ENCODE data around the gene FICD.
"Not testable (repeated sequence)": the region's sequence is repeated elsewhere in the genome, so short reads cannot be mapped to it uniquely, and the experiment has no call there.

Gene FICD

DNA sequence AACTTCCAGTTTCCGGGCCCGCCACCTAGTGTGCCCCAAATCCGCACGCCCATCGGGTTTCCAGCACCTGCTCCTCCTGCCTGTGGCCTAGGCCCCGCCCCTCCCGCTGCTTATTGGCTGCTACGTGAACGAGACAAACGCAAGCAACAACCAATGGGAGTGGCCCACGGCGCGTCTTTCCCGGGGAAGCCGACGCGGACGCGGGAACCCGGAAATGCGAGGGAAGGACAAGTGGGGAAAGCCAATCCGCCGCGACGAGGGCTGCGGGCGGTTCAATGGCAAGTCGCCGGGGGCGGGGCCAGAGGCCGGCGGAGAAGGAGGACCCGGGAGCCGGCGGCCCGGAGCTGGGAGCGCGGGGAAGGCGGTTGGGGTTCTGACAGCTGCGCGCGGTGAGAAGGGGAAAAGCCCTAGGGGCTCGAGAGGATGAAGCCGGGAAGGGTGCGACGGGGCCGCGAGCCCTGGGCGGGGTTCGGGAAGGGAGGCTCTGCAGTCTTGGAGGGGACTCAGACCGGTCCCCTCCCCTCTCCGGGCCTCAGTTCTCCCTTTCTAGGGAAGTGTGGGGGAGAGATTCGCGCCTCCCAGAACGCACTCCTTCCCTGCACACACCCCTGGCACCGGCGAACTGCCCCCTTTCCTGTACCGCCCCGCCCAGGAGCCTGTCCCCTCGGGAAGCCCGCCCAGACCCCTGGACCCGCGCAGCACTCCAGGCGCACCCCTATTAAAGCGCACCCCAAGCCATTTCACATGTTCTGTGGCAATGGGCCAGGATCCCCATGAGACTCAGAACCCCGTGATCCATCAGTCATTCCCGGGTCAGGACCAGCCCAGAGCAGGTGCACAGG is at the start of gene FICD:
Gene FICD (plus strand): TSS at position 305 of the 842 bp plus-strand sequence. CDS start 1,696 bp downstream, outside the sequence.
- peak; percentile 96 for DNase-seq (ENCODE audit: low read depth in 2 of 2)

GRCh38 chr12:108465417-108465816 is 49.7 kb upstream of the FICD start:
- no peak for DNase-seq (ENCODE audit: low read depth in 2 of 2)

DNA sequence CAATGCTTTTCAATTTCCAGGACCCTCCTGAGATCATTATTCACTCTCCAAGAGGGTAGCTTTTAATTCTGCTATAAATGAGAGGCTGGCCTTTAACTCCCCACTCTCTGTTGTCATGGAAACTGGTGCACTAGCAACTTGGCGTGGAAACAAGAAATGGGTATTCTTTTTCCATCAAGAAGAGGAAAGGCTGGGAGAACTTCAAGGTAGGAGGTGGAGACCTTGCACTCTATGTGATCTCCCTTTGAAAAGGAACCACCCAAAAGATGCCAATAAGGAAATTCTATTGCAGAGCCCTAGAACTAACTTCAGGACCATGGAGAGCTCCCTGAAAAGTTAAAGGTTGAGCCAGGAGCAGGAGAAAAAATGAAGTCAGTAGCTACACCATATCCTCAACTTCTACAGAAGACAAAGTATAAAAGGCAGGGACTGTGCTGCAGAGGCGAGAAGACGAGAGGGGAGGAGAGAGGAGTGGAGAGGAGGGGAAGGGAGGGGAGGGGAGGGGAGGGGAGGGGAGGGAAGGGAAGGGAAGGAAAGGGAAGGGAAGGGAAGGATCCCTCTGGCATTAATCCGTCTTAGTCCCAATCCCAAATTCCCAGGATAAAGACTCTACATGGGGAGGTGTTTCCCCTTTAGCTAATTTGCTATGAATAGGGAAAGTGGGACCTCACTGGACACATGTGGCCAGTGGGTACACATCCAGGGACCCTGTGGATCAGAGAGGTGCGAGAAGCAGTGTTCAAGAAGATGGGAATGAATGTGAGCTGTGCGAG is 46.7 kb upstream of the FICD start:
- DNase-seq (ENCODE audit: low read depth in 2 of 2) = no peak

DNA sequence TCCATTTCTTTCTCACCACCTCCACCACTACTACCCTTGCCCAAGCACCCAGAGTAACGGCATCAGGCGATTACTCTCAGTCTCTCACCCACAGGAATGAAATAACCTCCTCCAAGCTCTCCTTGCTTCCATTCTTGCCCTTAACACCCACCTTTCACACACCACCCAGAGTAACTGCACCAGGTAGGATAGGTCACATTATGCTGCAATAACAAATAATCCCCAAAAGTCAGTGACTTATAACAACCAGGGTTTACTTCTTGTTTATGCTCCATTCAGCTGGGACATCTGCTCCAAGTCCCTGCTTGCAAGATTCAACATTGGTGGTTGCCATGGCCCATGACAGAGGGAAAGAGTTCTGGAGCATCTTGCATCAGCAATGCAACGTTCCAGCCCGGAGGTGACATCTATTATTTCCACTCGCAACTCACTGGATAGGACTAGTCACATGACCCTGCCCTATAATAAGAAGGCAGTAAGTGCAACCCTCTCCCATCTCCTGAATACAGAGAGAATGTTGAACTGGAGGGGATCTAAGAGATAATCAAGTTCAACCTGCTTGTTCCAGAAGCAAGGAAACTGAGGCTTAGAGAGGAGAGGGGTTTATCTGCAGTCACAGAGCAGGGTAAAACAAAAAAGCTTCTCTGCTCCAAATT is 41.5 kb upstream of the FICD start:
- no peak for DNase-seq (ENCODE audit: low read depth in 2 of 2)

DNA sequence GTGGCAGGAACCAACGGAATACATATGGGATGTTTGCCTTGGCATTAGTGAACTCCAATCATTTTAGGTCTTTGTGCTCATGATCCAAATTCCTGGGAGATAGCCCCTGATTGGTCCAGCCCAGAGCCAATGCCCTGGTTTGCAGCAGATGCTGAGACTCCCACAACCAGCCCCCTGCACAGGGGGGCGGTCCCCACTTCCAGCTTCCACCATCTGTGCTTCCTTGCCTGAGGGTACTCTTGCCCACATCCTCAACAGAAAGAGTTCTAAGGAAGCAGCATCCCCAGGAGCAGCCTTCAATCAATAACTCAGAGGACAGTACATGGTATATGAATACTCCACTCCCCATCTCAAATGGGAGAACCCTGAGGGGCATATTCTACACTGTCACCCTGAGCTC is 39.7 kb upstream of the FICD start:
- no peak for DNase-seq (ENCODE audit: low read depth in 2 of 2)

- no peak for DNase-seq (ENCODE audit: low read depth in 2 of 2)
Observed at GRCh38 chr12:108477055-108477880, 37.8 kb upstream of the FICD start.

- no peak for DNase-seq (ENCODE audit: low read depth in 2 of 2)
Observed at GRCh38 chr12:108477881-108478259, 37.2 kb upstream of the FICD start.

DNA sequence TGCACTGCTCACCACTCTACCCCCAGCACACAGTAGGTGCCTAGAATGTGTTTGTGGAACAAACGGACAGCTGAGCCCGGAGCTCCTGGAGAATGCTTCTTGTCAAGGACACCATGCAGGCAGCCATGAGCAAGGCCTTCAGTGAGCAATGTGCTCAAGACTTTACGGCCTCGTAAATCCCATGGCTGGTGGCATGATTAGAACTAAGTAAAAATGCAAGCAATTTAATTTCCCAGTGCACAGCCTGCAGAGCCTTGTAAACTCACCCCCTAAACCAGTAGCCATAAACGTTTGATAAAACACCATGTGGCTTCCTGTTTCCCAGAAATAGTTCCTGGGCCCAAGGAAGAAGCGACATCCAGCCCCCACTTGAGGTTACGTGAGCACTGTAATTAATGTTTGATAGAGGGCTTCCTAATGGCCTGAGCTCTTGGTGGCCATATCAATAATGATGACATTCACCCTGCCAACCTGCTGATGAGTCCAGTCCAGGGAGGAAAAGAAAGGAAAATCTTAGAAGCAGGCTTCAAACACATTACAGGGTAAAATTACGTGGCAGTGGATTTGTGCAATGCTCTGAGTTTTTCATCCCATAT is 36.4 kb upstream of the FICD start:
- DNase-seq (ENCODE audit: low read depth in 2 of 2) = no peak

DNA sequence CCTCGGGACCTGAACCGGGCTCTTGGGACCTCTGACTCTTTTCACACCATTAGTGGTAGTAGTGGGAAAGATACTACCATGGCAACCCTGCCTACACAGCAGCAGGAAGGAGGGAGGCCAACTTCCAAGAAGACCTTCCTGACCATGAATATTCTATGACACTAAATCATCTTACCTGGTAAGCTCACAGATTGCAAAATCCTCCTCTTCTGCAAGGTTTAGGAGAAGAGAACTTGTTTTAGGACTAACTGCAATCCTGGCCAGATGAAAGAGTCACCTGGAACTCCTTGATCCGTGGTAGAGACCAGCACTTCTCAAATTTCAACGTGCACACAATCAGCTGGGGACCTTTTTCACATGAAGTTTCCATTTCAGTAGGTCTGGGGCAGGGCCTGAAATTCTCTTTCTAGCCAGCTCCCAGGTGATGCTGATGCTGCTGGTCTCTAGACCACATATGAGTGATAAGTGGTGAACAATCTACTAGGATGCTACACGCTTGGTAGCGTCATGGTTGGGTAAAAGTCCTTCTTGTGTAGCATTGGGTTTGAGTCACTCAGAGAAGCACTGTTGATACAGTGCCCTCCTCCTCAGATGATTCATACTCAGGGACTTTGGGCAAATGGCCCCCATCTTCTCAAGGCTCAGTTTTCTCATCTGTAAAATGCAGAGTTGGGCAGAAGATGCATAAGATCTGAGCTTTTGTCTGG is 35.6 kb upstream of the FICD start:
- DNase-seq (ENCODE audit: low read depth in 2 of 2) = no peak

GRCh38 chr12:108482717-108483212 is 32.3 kb upstream of the FICD start:
- no peak for DNase-seq (ENCODE audit: low read depth in 2 of 2)

- no peak for DNase-seq (ENCODE audit: low read depth in 2 of 2)
Observed at GRCh38 chr12:108483213-108484059, 31.6 kb upstream of the FICD start.

DNA sequence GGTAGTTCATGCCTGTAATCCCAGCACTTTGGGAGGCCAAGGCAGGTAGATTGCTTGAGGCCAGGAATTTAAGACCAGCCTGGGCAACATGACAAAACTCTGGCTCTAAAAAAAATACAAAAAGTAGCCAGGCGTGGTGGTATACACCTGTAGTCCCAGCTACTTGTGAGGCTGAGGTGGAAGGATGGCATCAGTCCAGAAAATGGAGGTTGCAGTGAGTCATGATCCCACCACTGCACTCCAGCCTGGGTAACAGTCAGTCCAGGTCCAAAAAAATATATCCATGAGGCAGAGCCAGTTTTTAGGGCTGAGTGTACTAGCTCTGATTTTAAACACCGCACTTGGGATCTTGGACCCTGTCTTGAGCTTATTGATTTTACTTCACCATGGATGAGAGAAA is 30.6 kb upstream of the FICD start:
- no peak for DNase-seq (ENCODE audit: low read depth in 2 of 2)

DNA sequence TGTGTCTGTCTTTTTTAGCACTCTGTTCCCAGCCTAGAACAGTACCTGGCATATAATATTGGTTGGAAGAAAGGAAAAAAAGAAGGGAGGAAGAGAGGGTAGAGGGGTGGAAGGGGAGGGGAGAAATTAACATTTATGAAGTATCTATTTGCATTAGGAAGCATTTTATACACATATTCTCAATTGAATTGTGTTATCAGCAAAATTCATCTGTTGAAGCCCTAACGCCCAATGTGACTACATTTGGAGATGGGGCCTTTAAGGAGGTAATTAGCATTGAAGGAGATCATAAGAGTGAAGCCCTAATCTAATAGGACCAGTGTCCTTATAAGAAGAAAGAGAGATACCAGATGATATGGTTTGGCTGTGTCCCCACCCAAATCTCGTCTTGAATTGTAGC is 30.2 kb upstream of the FICD start:
- no peak for DNase-seq (ENCODE audit: low read depth in 2 of 2)

GRCh38 chr12:108485371-108485770 is 29.7 kb upstream of the FICD start:
- DNase-seq (ENCODE audit: low read depth in 2 of 2) = not testable (repeated sequence)

- DNase-seq (ENCODE audit: low read depth in 2 of 2) = not testable (repeated sequence)
Observed at GRCh38 chr12:108487029-108487428, 28.0 kb upstream of the FICD start.

DNA sequence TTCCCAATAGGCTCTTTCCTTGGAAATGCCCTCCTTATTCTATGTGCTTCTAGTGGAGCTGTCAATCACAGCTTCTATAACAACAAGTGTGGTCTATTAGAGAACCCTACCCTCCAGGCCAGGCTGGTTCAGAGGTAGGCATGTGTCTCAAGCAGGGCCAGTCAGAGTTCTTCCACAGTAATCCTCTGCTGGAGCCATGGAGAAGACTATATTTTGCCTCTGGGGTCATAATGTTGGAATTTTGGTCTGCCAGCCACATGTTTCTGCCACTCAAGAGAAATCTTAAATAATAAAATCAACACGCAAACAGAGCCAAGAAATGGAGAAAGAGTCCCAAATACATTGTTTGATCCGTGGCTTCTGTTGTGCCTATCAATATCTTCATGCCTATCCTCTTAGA is 23.8 kb upstream of the FICD start:
- no peak for DNase-seq (ENCODE audit: low read depth in 2 of 2)

DNA sequence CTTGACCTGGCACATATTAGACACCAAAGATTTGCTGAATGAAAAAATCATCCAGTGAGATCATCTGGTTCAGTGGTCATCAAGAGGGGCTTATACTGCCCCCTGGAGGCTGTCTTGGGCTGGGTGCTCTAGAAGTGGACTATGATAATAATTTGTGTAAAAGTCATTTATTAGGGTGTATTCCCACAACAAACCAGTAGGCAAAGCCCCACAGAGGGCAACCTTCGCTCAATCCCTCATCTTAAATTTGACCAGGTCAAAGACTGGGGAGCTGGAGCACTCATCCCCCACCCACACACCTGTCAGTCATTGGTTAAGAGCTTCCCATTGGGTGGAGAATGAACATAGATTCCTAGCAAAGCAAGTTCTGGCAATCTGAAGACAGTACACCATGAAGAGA is 20.0 kb upstream of the FICD start:
- DNase-seq (ENCODE audit: low read depth in 2 of 2) = no peak

DNA sequence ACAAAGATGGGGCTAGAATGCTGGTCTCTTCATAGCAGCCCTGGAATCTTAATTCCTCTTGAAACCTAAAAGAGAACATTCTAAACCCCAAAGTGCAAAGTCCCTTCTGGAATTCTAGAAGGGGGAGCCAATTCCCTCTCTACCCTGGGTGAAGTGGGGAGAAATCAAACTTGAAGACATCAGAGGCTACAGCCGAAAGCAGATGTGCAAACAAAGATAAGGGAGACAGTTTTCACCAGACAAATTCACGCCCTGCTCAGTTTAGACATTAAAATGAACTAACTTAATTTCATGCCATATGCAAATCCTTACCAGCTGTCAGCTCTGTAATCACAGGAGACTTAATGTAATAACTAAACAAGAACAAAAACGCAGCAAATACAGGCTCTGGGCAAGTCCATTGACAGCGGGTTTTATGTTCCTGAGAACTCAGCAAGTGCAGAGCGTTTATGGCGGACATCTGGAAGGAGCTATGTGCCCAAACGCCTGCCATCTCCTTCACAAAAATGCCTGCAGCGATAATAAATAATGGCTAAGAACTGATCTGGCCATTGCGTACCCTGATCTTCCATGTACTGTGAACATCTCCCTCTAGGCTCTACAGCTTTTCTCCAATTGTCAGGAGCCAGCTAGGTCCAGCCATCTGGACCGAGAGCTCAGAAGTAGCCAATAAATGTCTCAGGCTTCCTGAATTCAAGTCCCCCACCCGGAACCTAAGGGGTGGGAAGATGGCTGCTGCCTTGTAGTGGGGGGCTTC is 19.1 kb upstream of the FICD start:
- no peak for DNase-seq (ENCODE audit: low read depth in 2 of 2)

DNA sequence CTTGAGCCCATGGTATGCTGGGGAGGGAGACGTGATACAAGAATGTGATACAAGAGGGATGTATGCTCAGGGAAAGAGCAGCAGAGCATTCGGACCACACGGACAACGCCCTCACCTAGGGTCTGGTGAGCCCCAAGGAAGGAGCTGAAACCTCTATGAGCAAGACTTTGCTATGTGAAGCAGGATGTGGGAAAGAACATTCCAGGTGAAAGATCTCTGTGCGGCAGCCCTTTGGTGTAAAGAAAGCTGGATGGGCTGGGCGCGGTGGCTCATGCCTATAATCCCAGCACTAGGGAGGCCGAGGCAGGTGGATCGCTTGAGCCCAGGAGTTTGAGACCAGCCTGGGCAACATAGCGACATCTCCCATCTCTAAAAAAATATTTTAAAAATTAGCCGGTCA is 16.9 kb upstream of the FICD start:
- no peak for DNase-seq (ENCODE audit: low read depth in 2 of 2)
